Measurements from ENCODE around the gene SRPRA. TPM values are rescaled to one million over a fixed set of nuclear protein-coding genes. Genes with fewer than 3 reads are reported as not detected.

The SRPRA gene, protein sequence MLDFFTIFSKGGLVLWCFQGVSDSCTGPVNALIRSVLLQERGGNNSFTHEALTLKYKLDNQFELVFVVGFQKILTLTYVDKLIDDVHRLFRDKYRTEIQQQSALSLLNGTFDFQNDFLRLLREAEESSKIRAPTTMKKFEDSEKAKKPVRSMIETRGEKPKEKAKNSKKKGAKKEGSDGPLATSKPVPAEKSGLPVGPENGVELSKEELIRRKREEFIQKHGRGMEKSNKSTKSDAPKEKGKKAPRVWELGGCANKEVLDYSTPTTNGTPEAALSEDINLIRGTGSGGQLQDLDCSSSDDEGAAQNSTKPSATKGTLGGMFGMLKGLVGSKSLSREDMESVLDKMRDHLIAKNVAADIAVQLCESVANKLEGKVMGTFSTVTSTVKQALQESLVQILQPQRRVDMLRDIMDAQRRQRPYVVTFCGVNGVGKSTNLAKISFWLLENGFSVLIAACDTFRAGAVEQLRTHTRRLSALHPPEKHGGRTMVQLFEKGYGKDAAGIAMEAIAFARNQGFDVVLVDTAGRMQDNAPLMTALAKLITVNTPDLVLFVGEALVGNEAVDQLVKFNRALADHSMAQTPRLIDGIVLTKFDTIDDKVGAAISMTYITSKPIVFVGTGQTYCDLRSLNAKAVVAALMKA
- total RNA-seq (ENCODE audit: unreplicated experiment), result 54.8 TPM
- long read RNA-seq, transcript SRPRA-201 (14 exons, 3,069 nt), result major isoform, 7 of 9 reads
- long read RNA-seq, partial matches to known transcripts, result 0 of 9 reads
- long read RNA-seq, other reads (novel, unspliced or antisense), result 2 of 9 reads

DNA sequence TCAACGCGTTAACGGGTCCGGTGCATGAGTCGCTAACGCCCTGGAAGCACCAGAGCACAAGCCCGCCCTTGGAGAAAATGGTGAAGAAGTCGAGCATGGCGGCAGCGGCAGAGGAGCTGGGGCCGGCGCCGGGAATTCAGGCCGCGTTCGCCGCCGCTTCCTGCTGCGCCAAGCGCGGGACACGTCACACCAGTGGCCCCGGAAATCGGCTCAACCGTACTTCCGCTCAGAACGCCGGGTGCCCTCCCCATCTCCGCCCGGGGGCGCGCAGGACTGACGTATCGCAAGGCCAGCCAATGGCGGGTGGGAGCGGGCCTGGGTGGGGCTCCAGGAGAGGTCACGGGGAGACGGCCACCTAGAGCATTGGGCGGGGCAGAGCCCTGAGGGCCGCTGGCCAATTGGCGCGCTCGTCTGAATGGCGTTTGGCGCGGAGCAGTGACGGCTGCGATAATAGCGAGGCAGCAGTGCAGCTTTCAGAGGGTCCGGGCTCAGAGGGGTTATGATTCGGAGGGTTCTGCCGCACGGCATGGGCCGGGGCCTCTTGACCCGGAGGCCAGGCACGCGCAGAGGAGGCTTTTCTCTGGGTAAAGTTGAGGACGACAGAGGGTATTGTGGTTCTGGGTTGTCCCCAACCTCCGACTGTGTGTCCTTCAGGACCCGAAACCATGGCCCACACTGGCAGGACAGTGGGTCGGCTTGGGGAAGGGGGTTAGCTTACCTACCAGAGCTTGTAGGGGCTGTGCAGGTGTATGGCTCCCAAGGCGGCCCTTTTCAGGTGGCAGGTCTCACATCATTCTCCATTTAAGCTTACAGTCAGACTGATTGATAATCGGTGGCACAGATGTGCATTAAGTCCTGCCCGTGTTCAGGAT is at the start of gene SRPRA, which contains the start of gene FOXRED1:
TSS of gene SRPRA (minus strand) at position 188 of the 872 bp plus-strand sequence. CDS start at position 97, 91 bp downstream.
TSS of gene FOXRED1 (plus strand) at position 447 of the 872 bp plus-strand sequence. CDS start at position 500, 53 bp downstream.
- Mint-ChIP-seq H3K27ac (ENCODE audit: unreplicated experiment) (peak within 1 kb of the TSS; percentile 99), H3K4me3 (ENCODE audit: unreplicated experiment) (peak within 1 kb of the TSS; percentile 97), H3K4me1 (ENCODE audit: unreplicated experiment) (peaks cover 41% of the 10 kb centered on the region), H3K9me3 (ENCODE audit: unreplicated experiment) (no peaks in the 10 kb centered on the region), H3K36me3 (ENCODE audit: low read depth, unreplicated experiment) (peaks cover 49% of the 10 kb centered on the region), H3K27me3 (ENCODE audit: unreplicated experiment) (peaks cover 8% of the 10 kb centered on the region)
- DNase-seq (ENCODE audit: low spot score), result peak; percentile 100
- TF ChIP-seq, protein P1, sequence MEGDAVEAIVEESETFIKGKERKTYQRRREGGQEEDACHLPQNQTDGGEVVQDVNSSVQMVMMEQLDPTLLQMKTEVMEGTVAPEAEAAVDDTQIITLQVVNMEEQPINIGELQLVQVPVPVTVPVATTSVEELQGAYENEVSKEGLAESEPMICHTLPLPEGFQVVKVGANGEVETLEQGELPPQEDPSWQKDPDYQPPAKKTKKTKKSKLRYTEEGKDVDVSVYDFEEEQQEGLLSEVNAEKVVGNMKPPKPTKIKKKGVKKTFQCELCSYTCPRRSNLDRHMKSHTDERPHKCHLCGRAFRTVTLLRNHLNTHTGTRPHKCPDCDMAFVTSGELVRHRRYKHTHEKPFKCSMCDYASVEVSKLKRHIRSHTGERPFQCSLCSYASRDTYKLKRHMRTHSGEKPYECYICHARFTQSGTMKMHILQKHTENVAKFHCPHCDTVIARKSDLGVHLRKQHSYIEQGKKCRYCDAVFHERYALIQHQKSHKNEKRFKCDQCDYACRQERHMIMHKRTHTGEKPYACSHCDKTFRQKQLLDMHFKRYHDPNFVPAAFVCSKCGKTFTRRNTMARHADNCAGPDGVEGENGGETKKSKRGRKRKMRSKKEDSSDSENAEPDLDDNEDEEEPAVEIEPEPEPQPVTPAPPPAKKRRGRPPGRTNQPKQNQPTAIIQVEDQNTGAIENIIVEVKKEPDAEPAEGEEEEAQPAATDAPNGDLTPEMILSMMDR (IDR thresholded peaks at IDR 0.05; ENCODE audit: unreplicated experiment), result no peak

DNA sequence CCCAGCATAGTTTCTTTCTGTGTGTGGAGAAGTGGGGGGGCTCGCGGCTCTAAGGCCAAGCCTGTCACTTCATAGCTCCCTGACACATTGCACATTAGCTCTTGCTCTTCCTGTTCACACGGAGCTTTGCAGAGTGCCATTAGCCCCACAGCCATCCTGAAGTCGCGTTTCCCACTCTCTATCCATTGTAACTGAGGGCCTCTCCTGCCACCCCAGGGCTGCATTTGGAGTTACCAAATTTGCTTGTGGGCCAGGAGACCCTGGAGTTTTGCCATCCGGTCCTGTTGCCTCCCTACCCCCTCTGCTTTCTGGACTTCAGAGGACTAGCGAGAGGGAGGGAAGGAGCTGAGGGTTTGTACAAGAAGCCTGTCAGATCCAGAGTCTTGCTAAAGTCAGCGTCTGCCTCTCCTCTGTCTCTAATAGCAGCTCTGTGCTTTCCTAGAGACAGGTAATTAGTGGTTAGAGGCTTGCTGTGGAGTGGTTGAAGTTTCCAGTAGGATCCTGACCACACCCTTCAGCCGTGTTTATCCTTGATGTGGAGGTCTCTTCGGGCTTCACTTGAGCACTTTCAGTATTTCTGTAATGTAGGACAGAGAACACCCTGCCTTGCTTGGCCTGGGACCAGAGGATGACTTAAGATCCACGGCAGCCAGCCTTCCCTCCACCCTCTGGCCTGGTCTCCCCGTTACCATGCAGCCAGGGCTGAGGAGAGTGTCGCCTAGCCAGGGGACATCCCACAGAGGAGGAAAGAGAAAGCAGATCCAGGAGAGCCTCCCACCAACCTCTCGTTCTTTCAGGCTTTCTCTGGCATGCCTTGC is 49.3 kb upstream of the SRPRA start:
- H3K4me3 Mint-ChIP-seq (ENCODE audit: unreplicated experiment), result no peak overlapping the region
- H3K9me3 Mint-ChIP-seq (ENCODE audit: unreplicated experiment), result no peaks in the 10 kb centered on the region
- peaks cover 16% of the 10 kb centered on the region for H3K4me1 Mint-ChIP-seq (ENCODE audit: unreplicated experiment)
- DNase-seq (ENCODE audit: low spot score), result no peak
- peaks cover 7% of the 10 kb centered on the region for H3K36me3 Mint-ChIP-seq (ENCODE audit: low read depth, unreplicated experiment)
- H3K27me3 Mint-ChIP-seq (ENCODE audit: unreplicated experiment), result no peaks in the 10 kb centered on the region
- TF ChIP-seq, protein P1 (IDR thresholded peaks at IDR 0.05; ENCODE audit: unreplicated experiment), result no peak
- no peak overlapping the region for H3K27ac Mint-ChIP-seq (ENCODE audit: unreplicated experiment)

DNA sequence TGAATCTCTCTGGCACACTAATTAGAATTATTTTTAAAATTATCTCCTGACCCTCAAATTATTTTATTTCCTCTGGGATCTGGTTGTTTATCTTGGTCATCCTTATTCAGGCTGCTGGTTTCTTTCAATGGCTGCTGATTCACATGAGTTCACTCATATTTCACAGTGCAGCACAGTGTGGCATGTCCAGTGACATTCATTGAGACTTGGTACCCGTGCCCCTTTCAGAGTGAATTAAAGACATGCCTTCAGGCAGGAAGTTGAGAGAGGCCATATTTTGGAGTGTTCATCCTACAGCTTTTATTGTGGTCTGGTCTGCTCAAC is 48.7 kb upstream of the SRPRA start:
- no peak for DNase-seq (ENCODE audit: low spot score)
- H3K9me3 Mint-ChIP-seq (ENCODE audit: unreplicated experiment), result no peaks in the 10 kb centered on the region
- H3K36me3 Mint-ChIP-seq (ENCODE audit: low read depth, unreplicated experiment), result peaks cover 7% of the 10 kb centered on the region
- H3K4me3 Mint-ChIP-seq (ENCODE audit: unreplicated experiment), result no peak overlapping the region
- no peaks in the 10 kb centered on the region for H3K27me3 Mint-ChIP-seq (ENCODE audit: unreplicated experiment)
- peaks cover 16% of the 10 kb centered on the region for H3K4me1 Mint-ChIP-seq (ENCODE audit: unreplicated experiment)
- peak overlapping the region; percentile 14 for H3K27ac Mint-ChIP-seq (ENCODE audit: unreplicated experiment)
- TF ChIP-seq, protein P1 (IDR thresholded peaks at IDR 0.05; ENCODE audit: unreplicated experiment), result no peak

DNA sequence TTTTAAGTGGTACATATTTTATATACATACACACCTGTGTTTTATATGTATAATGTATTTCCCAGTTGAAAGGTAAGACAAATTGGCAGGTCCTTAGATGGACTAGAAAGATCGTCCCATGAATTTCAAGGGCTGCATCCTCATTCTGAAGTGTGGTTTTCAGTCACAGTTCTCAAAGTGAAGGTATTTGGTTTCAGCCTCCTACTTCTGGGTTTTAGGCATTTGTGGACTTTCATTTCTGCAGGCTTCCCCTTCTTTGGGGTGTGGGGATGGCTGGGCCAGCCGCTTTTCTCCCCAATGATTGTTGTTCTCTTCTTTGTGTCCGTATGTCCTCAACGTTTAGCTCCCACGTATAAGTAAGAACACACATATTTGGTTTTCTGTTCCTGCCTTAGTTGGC is 45.1 kb upstream of the SRPRA start:
- Mint-ChIP-seq H3K4me3 (ENCODE audit: unreplicated experiment) (no peak overlapping the region), H3K9me3 (ENCODE audit: unreplicated experiment) (no peaks in the 10 kb centered on the region), H3K4me1 (ENCODE audit: unreplicated experiment) (peaks cover 16% of the 10 kb centered on the region), H3K27me3 (ENCODE audit: unreplicated experiment) (no peaks in the 10 kb centered on the region), H3K36me3 (ENCODE audit: low read depth, unreplicated experiment) (peaks cover 12% of the 10 kb centered on the region), H3K27ac (ENCODE audit: unreplicated experiment) (no peak overlapping the region)
- DNase-seq (ENCODE audit: low spot score), result no peak
- TF ChIP-seq, protein P1 (IDR thresholded peaks at IDR 0.05; ENCODE audit: unreplicated experiment), result no peak
